HL-60 (cell line): ENCODE measurements around the gene KIAA0319L.

Experiments used
- CTCF ChIP-seq: IDR thresholded peaks from one replicate; pipeline ENCODE4 v1.5.1; 2011; ENCODE audit warnings: low read length, control low read depth, inconsistent platforms; ENCODE audit not compliant: insufficient read depth
- GABPA ChIP-seq: IDR thresholded peaks from 2 replicates; pipeline ENCODE4 v1.6.1; 2012; ENCODE audit warnings: low read depth
- POLR2AphosphoS5 ChIP-seq: IDR thresholded peaks from 2 replicates; pipeline ENCODE4 v1.6.1; 2012; ENCODE audit warnings: low read depth
- REST ChIP-seq: IDR thresholded peaks from 2 replicates; pipeline ENCODE4 v1.6.1; 2012; ENCODE audit warnings: low read depth; ENCODE audit not compliant: insufficient replicate concordance

GRCh38 chr1:35444519-35444774 is 112.8 kb downstream of the KIAA0319L start:
- TF ChIP-seq CTCF, result no peak
- no peak for TF ChIP-seq REST
- TF ChIP-seq GABPA, result no peak
- TF ChIP-seq POLR2AphosphoS5, result no peak
